Measurements from ENCODE around the gene UNC119. TPM values are rescaled to one million over a fixed set of nuclear protein-coding genes. Genes with fewer than 3 reads are reported as not detected.

UNC119 gene
- total RNA-seq, 1 experiment from 2014 or later = 13.0 TPM

GRCh38 chr17:28507567-28508203 is 44.7 kb downstream of the UNC119 start:
- H3K27ac Mint-ChIP-seq (ENCODE audit: unreplicated experiment) = no peak overlapping the region
- no peak overlapping the region for H3K4me3 Mint-ChIP-seq (ENCODE audit: low read depth, unreplicated experiment)
- peaks cover 93% of the 10 kb centered on the region for H3K27me3 Mint-ChIP-seq (ENCODE audit: unreplicated experiment)
- TF ChIP-seq CTCF (IDR thresholded peaks at IDR 0.05; ENCODE audit: unreplicated experiment) = no peak
- intact Hi-C loops (cut with micrococcal nuclease; ENCODE audit: unreplicated experiment) = no loop called here
- DNase-seq = no peak
- H3K4me1 Mint-ChIP-seq (ENCODE audit: low read depth, unreplicated experiment) = peaks cover 6% of the 10 kb centered on the region
- no peaks in the 10 kb centered on the region for H3K9me3 Mint-ChIP-seq (ENCODE audit: low read depth, unreplicated experiment)
- no peaks in the 10 kb centered on the region for H3K36me3 Mint-ChIP-seq (ENCODE audit: insufficient read depth, unreplicated experiment)
- CTCF ChIA-PET = interaction anchor here (0.7 to 1.0 kb wide), 2 partner anchors 10 to 1102 kb away, joined by 5 read pairs; no protein-coding TSS in a partner anchor
- BruUV-seq (replicated peaks) = no TSS peak

GRCh38 chr17:28506763-28507487 is 45.5 kb downstream of the UNC119 start:
- TF ChIP-seq CTCF (IDR thresholded peaks at IDR 0.05; ENCODE audit: unreplicated experiment) = no peak
- no peak overlapping the region for H3K4me3 Mint-ChIP-seq (ENCODE audit: low read depth, unreplicated experiment)
- CTCF ChIA-PET = interaction anchor here (1.0 kb wide), 1 partner anchor 9 kb away, joined by 5 read pairs; no protein-coding TSS in a partner anchor
- H3K36me3 Mint-ChIP-seq (ENCODE audit: insufficient read depth, unreplicated experiment) = no peaks in the 10 kb centered on the region
- DNase-seq = no peak
- no TSS peak for BruUV-seq (replicated peaks)
- intact Hi-C loops (cut with micrococcal nuclease; ENCODE audit: unreplicated experiment) = no loop called here
- H3K27me3 Mint-ChIP-seq (ENCODE audit: unreplicated experiment) = peaks cover 85% of the 10 kb centered on the region
- H3K9me3 Mint-ChIP-seq (ENCODE audit: low read depth, unreplicated experiment) = no peaks in the 10 kb centered on the region
- no peak overlapping the region for H3K27ac Mint-ChIP-seq (ENCODE audit: unreplicated experiment)
- peaks cover 6% of the 10 kb centered on the region for H3K4me1 Mint-ChIP-seq (ENCODE audit: low read depth, unreplicated experiment)

- intact Hi-C loops (cut with micrococcal nuclease; ENCODE audit: unreplicated experiment) = no loop called here
- no peak for DNase-seq
- Mint-ChIP-seq H3K4me3 (ENCODE audit: low read depth, unreplicated experiment) (no peak within 1 kb of the TSS), H3K4me1 (ENCODE audit: low read depth, unreplicated experiment) (peaks cover 6% of the 10 kb centered on the region), H3K36me3 (ENCODE audit: insufficient read depth, unreplicated experiment) (no peaks in the 10 kb centered on the region), H3K9me3 (ENCODE audit: low read depth, unreplicated experiment) (no peaks in the 10 kb centered on the region), H3K27me3 (ENCODE audit: unreplicated experiment) (peaks cover 77% of the 10 kb centered on the region), H3K27ac (ENCODE audit: unreplicated experiment) (no peak within 1 kb of the TSS)
- no TSS peak for BruUV-seq (replicated peaks)
- TF ChIP-seq CTCF (IDR thresholded peaks at IDR 0.05; ENCODE audit: unreplicated experiment) = no peak
- CTCF ChIA-PET = no interaction called here
Measured at GRCh38 chr17:28505986-28506665, 46.3 kb downstream of the UNC119 start, which contains the start of gene FOXN1. Gene FOXN1, plus strand, starts transcription at chr17:28506348. Its CDS starts 17,622 bp downstream, at chr17:28523970.

GRCh38 chr17:28503420-28503819 is 49.0 kb downstream of the UNC119 start:
- intact Hi-C loops (cut with micrococcal nuclease; ENCODE audit: unreplicated experiment) = no loop called here
- peaks cover 50% of the 10 kb centered on the region for H3K27me3 Mint-ChIP-seq (ENCODE audit: unreplicated experiment)
- no peak overlapping the region for H3K27ac Mint-ChIP-seq (ENCODE audit: unreplicated experiment)
- TF ChIP-seq CTCF (IDR thresholded peaks at IDR 0.05; ENCODE audit: unreplicated experiment) = no peak
- DNase-seq = no peak
- H3K4me1 Mint-ChIP-seq (ENCODE audit: low read depth, unreplicated experiment) = peaks cover 5% of the 10 kb centered on the region
- no peaks in the 10 kb centered on the region for H3K36me3 Mint-ChIP-seq (ENCODE audit: insufficient read depth, unreplicated experiment)
- H3K9me3 Mint-ChIP-seq (ENCODE audit: low read depth, unreplicated experiment) = no peaks in the 10 kb centered on the region
- BruUV-seq (replicated peaks) = no TSS peak
- H3K4me3 Mint-ChIP-seq (ENCODE audit: low read depth, unreplicated experiment) = no peak overlapping the region
- CTCF ChIA-PET = no interaction called here

Measured in Calu3 (cell line).